Measurements from ENCODE around the gene CBX4. TPM values are rescaled to one million over a fixed set of nuclear protein-coding genes. Genes with fewer than 3 reads are reported as not detected.
A peak's percentile ranks its signal among the peaks of the same experiment; 100 is the strongest.

The CBX4 gene
- total and polyA plus RNA-seq, 10 donors: 12.3 to 48.0 (median 25.4) TPM

GRCh38 chr17:79800325-79801155 lies 38.7 kb downstream of the CBX4 start:
- peaks cover 0 to 30% (median 0%) of the 10 kb centered on the region in 8 donors for H3K9me3 ChIP-seq
- TF ChIP-seq POLR2AphosphoS5 (IDR thresholded peaks at IDR 0.05) (no peak), POLR2A (IDR thresholded peaks at IDR 0.05) (no peak), CTCF (IDR thresholded peaks at IDR 0.05 in 8 of 11, conservative IDR thresholded peaks at IDR 0.05 in 3 of 11) (no peak)
- intact Hi-C loops (cut with DNase I; ENCODE audit: low total_unique reads): loop anchor here (5.0 kb wide), 1 partner anchor 42 kb away; no protein-coding TSS in a partner anchor
- WGBS, 5 donors: 3 to 4% (median 3%) methylated on average over 25 to 44 of the region's 44 CpGs
- DNase-seq: no peak
- peaks cover 37 to 94% (median 87%) of the 10 kb centered on the region in 6 donors for H3K4me1 ChIP-seq
- no peak overlapping the region for H3K27ac ChIP-seq
- peaks cover 49 to 85% (median 83%) of the 10 kb centered on the region in 7 donors for H3K27me3 ChIP-seq (replicated peaks in 1 of 7)
- peak overlapping the region in 1 of 8 donors; percentile 80 for H3K4me3 ChIP-seq
- H3K36me3 ChIP-seq: no peaks in the 10 kb centered on the region

- 3 to 5% (median 4%) methylated on average over 31 of the region's 31 CpGs for WGBS, 5 donors
- no peak for DNase-seq
- H3K36me3 ChIP-seq: peaks cover 0 to 7% (median 2%) of the 10 kb centered on the region in 6 donors
- peaks cover 46 to 80% (median 75%) of the 10 kb centered on the region in 7 donors for H3K27me3 ChIP-seq (replicated peaks in 1 of 7)
- H3K27ac ChIP-seq: no peak overlapping the region
- H3K9me3 ChIP-seq: peaks cover 0 to 30% (median 0%) of the 10 kb centered on the region in 8 donors
- TF ChIP-seq POLR2A (IDR thresholded peaks at IDR 0.05) (no peak), CTCF (IDR thresholded peaks at IDR 0.05 in 8 of 11, conservative IDR thresholded peaks at IDR 0.05 in 3 of 11) (no peak), POLR2AphosphoS5 (IDR thresholded peaks at IDR 0.05) (no peak)
- peak overlapping the region in 1 of 8 donors; percentile 80 for H3K4me3 ChIP-seq
- peaks cover 37 to 89% (median 84%) of the 10 kb centered on the region in 6 donors for H3K4me1 ChIP-seq
- intact Hi-C loops (cut with DNase I; ENCODE audit: low total_unique reads): loop anchor here (5.0 kb wide), 2 partner anchors 43 to 193 kb away; no protein-coding TSS in a partner anchor
These were observed 39.5 kb downstream of the CBX4 start for GRCh38 chr17:79799538-79800324.

- H3K4me3 ChIP-seq: peak overlapping the region in 1 of 8 donors; percentile 80
- H3K4me1 ChIP-seq: peaks cover 37 to 83% (median 79%) of the 10 kb centered on the region in 6 donors
- intact Hi-C loops (cut with DNase I; ENCODE audit: low total_unique reads): loop anchor here (5.0 kb wide), 1 partner anchor 193 kb away; no protein-coding TSS in a partner anchor
- peaks cover 46 to 79% (median 69%) of the 10 kb centered on the region in 7 donors for H3K27me3 ChIP-seq (replicated peaks in 1 of 7)
- no peak overlapping the region for H3K27ac ChIP-seq
- peaks cover 0 to 11% (median 2%) of the 10 kb centered on the region in 6 donors for H3K36me3 ChIP-seq
- peaks cover 0 to 28% (median 0%) of the 10 kb centered on the region in 8 donors for H3K9me3 ChIP-seq
- no peak for TF ChIP-seq CTCF (IDR thresholded peaks at IDR 0.05 in 8 of 11, conservative IDR thresholded peaks at IDR 0.05 in 3 of 11)
- no peak for TF ChIP-seq POLR2A (IDR thresholded peaks at IDR 0.05)
- TF ChIP-seq POLR2AphosphoS5 (IDR thresholded peaks at IDR 0.05): no peak
- no peak for DNase-seq
- 4 to 9% (median 6%) methylated on average over 15 to 23 of the region's 23 CpGs for WGBS, 5 donors
These were observed 40.1 kb downstream of the CBX4 start for GRCh38 chr17:79799174-79799537.
